T-cell (primary cell): ENCODE measurements around the gene PLEK. TPM values are rescaled to one million over a fixed set of nuclear protein-coding genes. Genes with fewer than 3 reads are reported as not detected.

ENCODE experiments used
- ATAC-seq, 4 experiments: fragments of 200-7000 bp in 3 of 4; fragments of 150-1000 bp in 1 of 4; cut with Tn5 transposase; replicated peaks in 1 of 4; 1 replicate in 3 of 4; 2 replicates in 1 of 4; pipeline ENCODE4 v1.10.0; 2021; ENCODE audit warnings: moderate library complexity in 3 of 4, mild to moderate bottlenecking in 2 of 4, moderate number of reproducible peaks in 1 of 4
- CTCF ChIA-PET, 2 donors: fragments of 300-600 bp; sonication (Branson Sonifier 250); formaldehyde crosslinking; loops; one replicate each; lab custom pipeline; 2022; ENCODE audit warnings: antibody characterized with exemption in 2 of 2; lab: Charles Lee
- POLR2A ChIA-PET, 2 donors: fragments of 300-600 bp; sonication (Branson Sonifier 250); formaldehyde crosslinking; loops; one replicate each; lab custom pipeline; 2022; ENCODE audit warnings: antibody characterized with exemption in 2 of 2; lab: Charles Lee
- DNase-seq, 35 experiments: peaks; one replicate each; pipeline versions ENCODE4 v3.0.0 to v3.0.0-alpha.2; 2013 to 2023
- H3K27ac ChIP-seq: one replicate; pipeline ENCODE4 v1.5.1; 2013; ENCODE audit warnings: low read length
- H3K27me3 ChIP-seq, 2 experiments: replicated peaks in 1 of 2; 1 replicate in 1 of 2; 2 replicates in 1 of 2; pipeline versions ENCODE4 v1.6.1 to v1.7.0; 2013; ENCODE audit warnings: low read length in 1 of 2, mixed read lengths in 1 of 2; ENCODE audit not compliant: control insufficient read depth in 2 of 2, insufficient read depth in 2 of 2; ENCODE audit errors: extremely low read depth in 1 of 2
- H3K36me3 ChIP-seq, 2 donors: 1 replicate in 1 of 2; 2 replicates in 1 of 2; pipeline versions ENCODE4 v1.6.1 to v1.7.0; 2013; ENCODE audit warnings: low read length in 1 of 2; ENCODE audit not compliant: control insufficient read depth in 2 of 2, insufficient read depth in 1 of 2; ENCODE audit errors: extremely low read depth in 1 of 2
- H3K4me1 ChIP-seq, 2 experiments: 1 replicate in 1 of 2; 2 replicates in 1 of 2; pipeline versions ENCODE4 v1.6.1 to v1.7.0; 2013; ENCODE audit warnings: low read length in 2 of 2, mixed read lengths in 1 of 2; ENCODE audit not compliant: insufficient read depth in 2 of 2, control insufficient read depth in 1 of 2; ENCODE audit errors: extremely low read depth in 1 of 2
- H3K4me3 ChIP-seq, 2 donors: 1 replicate in 1 of 2; 2 replicates in 1 of 2; pipeline versions ENCODE4 v1.5.1 to v1.7.0; 2013; ENCODE audit warnings: mild to moderate bottlenecking in 2 of 2, low read length in 1 of 2, moderate library complexity in 1 of 2; ENCODE audit not compliant: control insufficient read depth in 1 of 2; ENCODE audit errors: extremely low read depth in 1 of 2
- H3K9me3 ChIP-seq: 2 replicates; pipeline ENCODE4 v1.7.0; 2013
- H3K27ac Mint-ChIP-seq, 2 donors: one replicate each; pipeline ENCODE4 v1.8.0; 2020 to 2021; ENCODE audit warnings: mild to moderate bottlenecking in 2 of 2, mixed read lengths in 2 of 2
- H3K27me3 Mint-ChIP-seq, 2 donors: one replicate each; pipeline ENCODE4 v1.8.0; 2021 to 2022; ENCODE audit warnings: mixed read lengths in 2 of 2
- H3K36me3 Mint-ChIP-seq: one replicate; pipeline ENCODE4 v1.8.0; 2021; ENCODE audit warnings: mixed read lengths
- H3K4me1 Mint-ChIP-seq, 3 donors: one replicate each; pipeline ENCODE4 v1.8.0; 2020 to 2022; ENCODE audit warnings: mixed read lengths in 3 of 3, mild to moderate bottlenecking in 1 of 3
- H3K4me3 Mint-ChIP-seq, 3 donors: one replicate each; pipeline ENCODE4 v1.8.0; 2020 to 2022; ENCODE audit warnings: mild to moderate bottlenecking in 3 of 3, mixed read lengths in 3 of 3, moderate library complexity in 3 of 3
- H3K9me3 Mint-ChIP-seq, 3 donors: one replicate each; pipeline ENCODE4 v1.8.0; 2020 to 2022; ENCODE audit warnings: mixed read lengths in 3 of 3
- WGBS: methylation state at CpG from one replicate; pipeline ENCODE4 v1.1.5; 2013; ENCODE audit warnings: missing lambda C conversion rate; ENCODE audit not compliant: insufficient coverage; 5-methylcytosine and 5-hydroxymethylcytosine counted together
- total RNA-seq, 35 experiments: library from RNA in 6 of 35; stranded (reverse) in 6 of 35; fragments of 120-200 nt in 1 of 35; gene quantifications; one replicate each; pipeline versions ENCODE4 v1.2.1 to v1.2.4 and lab custom pipeline; 2013 to 2026

Gene PLEK
- total RNA-seq, 5 donors from 2014 or later (not counting 1 experiment from before 2014, with no cell fraction given): 5.1 to 28.4 (median 13.6) TPM

GRCh38 chr2:68320118-68320641 lies 44.9 kb upstream of the PLEK start:
- 27% methylated on average over 6 of the region's 11 CpGs for WGBS
- peaks cover 0 to 15% of the 10 kb centered on the region in 2 experiments for H3K4me1 ChIP-seq
- CTCF ChIA-PET: interaction anchor here in 1 of 2 donors (1.0 kb wide), 1 partner anchor 26 kb away, joined by 3 read pairs; no protein-coding TSS in a partner anchor
- Mint-ChIP-seq H3K27ac (peak overlapping the region in 1 of 2 donors; percentile 46), H3K27me3 (peaks cover 52% of the 10 kb centered on the region in 2 donors), H3K4me3 (peak overlapping the region; percentile 55 to 75 (median 67)), H3K36me3 (no peaks in the 10 kb centered on the region), H3K9me3 (no peaks in the 10 kb centered on the region), H3K4me1 (peaks cover 0 to 14% (median 9%) of the 10 kb centered on the region in 3 donors)
- peaks cover 4 to 26% of the 10 kb centered on the region in 2 experiments for H3K27me3 ChIP-seq
- POLR2A ChIA-PET: no interaction called here
- DNase-seq: no peak
- ATAC-seq: no peak
- H3K4me3 ChIP-seq: no peak overlapping the region
- no peaks in the 10 kb centered on the region for H3K36me3 ChIP-seq
- H3K27ac ChIP-seq: no peak overlapping the region
- H3K9me3 ChIP-seq: no peaks in the 10 kb centered on the region

DNA sequence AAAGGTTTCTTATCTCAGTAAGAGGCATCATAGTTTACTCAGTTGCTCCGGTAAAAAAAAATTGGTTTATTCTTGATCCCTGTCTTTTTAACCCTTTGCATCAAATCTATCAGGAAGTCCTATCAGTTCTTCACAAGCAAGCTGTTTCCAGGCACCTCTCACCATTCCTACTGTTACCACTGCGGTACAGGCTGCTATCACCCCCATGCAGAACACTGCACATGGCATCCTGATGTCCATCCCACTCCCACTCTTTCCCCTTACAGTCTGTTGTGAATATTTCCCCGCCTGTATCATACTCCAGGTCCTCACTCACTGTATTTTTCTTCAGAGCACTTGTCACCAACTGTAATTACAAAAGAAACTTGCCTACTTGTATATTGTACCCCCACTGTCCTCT lies 40.0 kb upstream of the PLEK start:
- ATAC-seq (no peak), DNase-seq (no peak)
- ChIA-PET CTCF (no interaction called here), POLR2A (no interaction called here)
- Mint-ChIP-seq H3K9me3 (no peaks in the 10 kb centered on the region), H3K4me1 (peaks cover 0 to 4% (median 3%) of the 10 kb centered on the region in 3 donors), H3K4me3 (no peak overlapping the region), H3K27ac (no peak overlapping the region), H3K36me3 (no peaks in the 10 kb centered on the region), H3K27me3 (peaks cover 32 to 51% of the 10 kb centered on the region in 2 donors)
- Histone ChIP-seq H3K4me3 (no peak overlapping the region), H3K9me3 (no peaks in the 10 kb centered on the region), H3K27me3 (peaks cover 2 to 14% of the 10 kb centered on the region in 2 experiments), H3K27ac (no peak overlapping the region), H3K36me3 (no peaks in the 10 kb centered on the region), H3K4me1 (no peaks in the 10 kb centered on the region)
- 93% methylated on average over 2 of the region's 3 CpGs for WGBS

DNA sequence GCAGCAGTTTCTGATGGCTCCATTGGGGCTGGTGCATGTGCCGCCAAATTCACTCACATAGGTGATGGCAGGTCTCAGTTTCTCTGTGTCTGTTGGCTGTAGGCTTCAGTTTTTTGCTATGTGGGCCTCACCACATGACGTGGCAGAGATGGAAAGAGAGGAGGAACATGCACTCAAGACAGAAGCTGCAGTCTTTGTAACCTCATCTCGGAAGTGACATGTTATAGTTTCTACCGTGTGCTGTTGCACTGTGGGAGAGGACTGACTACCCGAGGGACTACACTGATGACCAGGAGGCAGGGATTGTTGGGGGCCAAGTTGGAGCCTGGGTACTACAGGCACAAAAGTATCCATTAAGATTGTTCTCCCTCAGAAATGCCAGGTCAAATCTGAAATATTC lies 36.2 kb upstream of the PLEK start:
- POLR2A ChIA-PET: no interaction called here
- Mint-ChIP-seq H3K27ac (no peak overlapping the region), H3K4me1 (no peaks in the 10 kb centered on the region), H3K27me3 (peaks cover 26 to 37% of the 10 kb centered on the region in 2 donors), H3K36me3 (no peaks in the 10 kb centered on the region), H3K9me3 (no peaks in the 10 kb centered on the region), H3K4me3 (no peak overlapping the region)
- DNase-seq: no peak
- ATAC-seq: no peak
- CTCF ChIA-PET: no interaction called here
- WGBS: 65% methylated on average over 4 of the region's 5 CpGs
- no peak overlapping the region for H3K27ac ChIP-seq
- no peaks in the 10 kb centered on the region for H3K4me1 ChIP-seq
- no peaks in the 10 kb centered on the region for H3K36me3 ChIP-seq
- no peaks in the 10 kb centered on the region for H3K9me3 ChIP-seq
- H3K4me3 ChIP-seq: no peak overlapping the region
- H3K27me3 ChIP-seq: peaks cover 0 to 10% of the 10 kb centered on the region in 2 experiments

GRCh38 chr2:68330691-68331090 lies 34.4 kb upstream of the PLEK start:
- no peaks in the 10 kb centered on the region for H3K4me1 ChIP-seq
- no peak overlapping the region for H3K27ac Mint-ChIP-seq
- CTCF ChIA-PET: no interaction called here
- POLR2A ChIA-PET: no interaction called here
- H3K4me1 Mint-ChIP-seq: no peaks in the 10 kb centered on the region
- H3K27me3 ChIP-seq: peaks cover 0 to 10% of the 10 kb centered on the region in 2 experiments
- peaks cover 21 to 29% of the 10 kb centered on the region in 2 donors for H3K27me3 Mint-ChIP-seq
- H3K9me3 Mint-ChIP-seq: no peaks in the 10 kb centered on the region
- ATAC-seq: no peak
- H3K27ac ChIP-seq: no peak overlapping the region
- no peaks in the 10 kb centered on the region for H3K36me3 Mint-ChIP-seq
- WGBS: 17% methylated on average over 1 of the region's 2 CpGs
- H3K9me3 ChIP-seq: no peaks in the 10 kb centered on the region
- H3K4me3 Mint-ChIP-seq: no peak overlapping the region
- no peak overlapping the region for H3K4me3 ChIP-seq
- H3K36me3 ChIP-seq: no peaks in the 10 kb centered on the region
- DNase-seq: no peak

GRCh38 chr2:68333009-68333408 lies 32.1 kb upstream of the PLEK start:
- Mint-ChIP-seq H3K9me3 (no peaks in the 10 kb centered on the region), H3K27me3 (peaks cover 16 to 20% of the 10 kb centered on the region in 2 donors), H3K36me3 (no peaks in the 10 kb centered on the region), H3K4me3 (no peak overlapping the region), H3K4me1 (no peaks in the 10 kb centered on the region), H3K27ac (no peak overlapping the region)
- ATAC-seq (no peak), DNase-seq (no peak)
- CTCF ChIA-PET: no interaction called here
- H3K4me3 ChIP-seq: no peak overlapping the region
- no peak overlapping the region for H3K27ac ChIP-seq
- no peaks in the 10 kb centered on the region for H3K4me1 ChIP-seq
- no peaks in the 10 kb centered on the region for H3K9me3 ChIP-seq
- peaks cover 0 to 10% of the 10 kb centered on the region in 2 experiments for H3K27me3 ChIP-seq
- POLR2A ChIA-PET: interaction anchor here in 1 of 2 donors (0.6 kb wide), 1 partner anchor 56 kb away, joined by 3 read pairs; no protein-coding TSS in a partner anchor
- WGBS: 100% methylated on average over 1 of the region's 8 CpGs
- H3K36me3 ChIP-seq: no peaks in the 10 kb centered on the region

- no peak overlapping the region for H3K4me3 ChIP-seq
- Mint-ChIP-seq H3K4me3 (no peak overlapping the region), H3K9me3 (no peaks in the 10 kb centered on the region), H3K4me1 (no peaks in the 10 kb centered on the region), H3K36me3 (no peaks in the 10 kb centered on the region), H3K27ac (no peak overlapping the region), H3K27me3 (peaks cover 8 to 15% of the 10 kb centered on the region in 2 donors)
- H3K36me3 ChIP-seq: no peaks in the 10 kb centered on the region
- ATAC-seq (no peak), DNase-seq (no peak)
- H3K9me3 ChIP-seq: no peaks in the 10 kb centered on the region
- H3K4me1 ChIP-seq: no peaks in the 10 kb centered on the region
- H3K27ac ChIP-seq: no peak overlapping the region
- H3K27me3 ChIP-seq: peaks cover 0 to 11% of the 10 kb centered on the region in 2 experiments
- ChIA-PET CTCF (interaction anchor here in 1 of 2 donors (0.6 kb wide), 1 partner anchor 28 kb away, joined by 4 read pairs; no protein-coding TSS in a partner anchor), POLR2A (no interaction called here)
- WGBS: no CpG with 5 or more reads among the region's 3 CpGs
These were observed 31.2 kb upstream of the PLEK start for GRCh38 chr2:68333931-68334330.
